NCI-H2107 treated with DMSO at 0.1 percent for 48 hours (cell line): ENCODE data around the gene MYB.
"Not testable (repeated sequence)": the region's sequence is repeated elsewhere in the genome, so short reads cannot be mapped to it uniquely, and the experiment has no call there.

ENCODE experiments used
- DNase-seq: peaks from one replicate; lab custom pipeline; 2025; ENCODE audit not compliant: unreplicated experiment; lab: John Stamatoyannopoulos, UW

MYB gene

DNA sequence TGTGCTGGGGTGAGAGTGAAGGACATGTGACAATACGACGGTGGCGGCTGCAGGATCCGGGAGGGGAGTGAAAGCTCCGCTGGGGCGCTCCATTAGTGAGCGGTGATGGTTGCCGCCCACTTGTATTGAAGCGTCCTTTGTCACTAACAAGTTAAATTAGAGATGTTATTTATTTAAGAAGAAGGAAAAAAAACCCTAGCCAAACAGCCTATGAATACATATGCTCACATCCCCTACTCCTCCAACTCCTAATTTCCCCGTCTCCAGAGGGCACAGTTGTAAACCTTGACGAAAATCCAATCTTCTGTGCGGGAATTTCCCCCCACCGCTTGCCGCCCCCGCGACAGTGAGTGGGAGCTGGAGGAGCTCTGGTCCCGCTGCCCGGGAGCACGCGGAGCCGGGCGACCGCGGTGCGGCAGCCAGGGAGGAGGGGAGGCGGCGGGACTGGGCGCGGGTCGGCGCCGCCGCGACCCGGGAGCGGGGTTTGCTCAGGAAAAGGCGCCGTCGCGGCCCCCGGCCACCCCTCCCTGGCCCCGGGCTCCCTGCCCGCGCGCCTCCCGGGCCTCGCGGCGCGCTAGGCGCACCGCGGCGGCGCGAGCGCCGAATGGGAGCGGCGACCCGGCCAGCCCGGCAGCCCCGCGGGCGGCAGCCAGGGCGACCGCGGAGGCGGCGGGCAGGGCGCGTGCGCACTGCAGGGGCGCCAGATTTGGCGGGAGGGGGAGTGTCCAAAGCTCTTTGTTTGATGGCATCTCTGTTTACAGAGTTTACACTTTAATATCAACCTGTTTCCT lies at the start of gene MYB:
Gene MYB, plus strand, starts transcription at position 767 of the 791 bp plus-strand sequence. CDS start 206 bp downstream, outside the sequence.
- DNase-seq, result peak; percentile 80

DNA sequence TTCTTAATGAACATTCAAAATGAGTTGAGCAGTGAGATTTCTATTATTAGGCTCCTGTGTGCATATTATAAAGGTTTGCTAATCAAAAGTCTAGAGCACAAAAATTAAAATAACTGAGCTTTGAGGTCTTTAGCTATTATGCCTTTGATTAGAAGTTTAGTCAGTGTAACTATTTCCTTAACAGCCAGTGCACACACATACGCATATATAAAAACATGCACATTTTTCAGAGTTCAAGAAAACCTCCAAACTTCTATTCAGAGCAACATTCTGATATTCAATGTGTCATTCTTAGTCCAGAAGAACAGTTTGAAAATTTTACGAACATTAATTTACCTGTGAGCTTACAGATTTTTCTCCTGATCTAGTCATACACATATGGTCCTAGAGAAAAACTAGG lies 48.3 kb upstream of the MYB start:
- DNase-seq, result no peak

DNA sequence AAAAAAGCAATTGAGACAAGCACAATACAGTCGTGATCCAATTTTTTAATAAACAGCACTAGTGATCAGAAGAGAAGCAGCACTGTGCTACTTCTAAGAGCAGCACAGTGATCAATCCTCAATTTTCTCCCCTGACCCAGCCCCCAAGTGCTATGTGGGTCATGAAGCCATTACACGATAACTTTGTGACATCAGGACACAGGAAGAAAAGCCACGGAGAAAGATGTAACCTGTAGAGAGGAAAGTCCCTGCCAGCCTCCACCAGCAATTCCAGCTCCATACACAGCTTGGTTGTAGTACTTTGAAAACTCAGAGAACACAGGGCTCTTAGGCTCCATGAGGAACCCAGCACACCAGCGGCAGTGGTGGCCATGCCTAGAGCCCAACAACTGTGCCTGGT lies 45.3 kb upstream of the MYB start:
- DNase-seq, result no peak

DNA sequence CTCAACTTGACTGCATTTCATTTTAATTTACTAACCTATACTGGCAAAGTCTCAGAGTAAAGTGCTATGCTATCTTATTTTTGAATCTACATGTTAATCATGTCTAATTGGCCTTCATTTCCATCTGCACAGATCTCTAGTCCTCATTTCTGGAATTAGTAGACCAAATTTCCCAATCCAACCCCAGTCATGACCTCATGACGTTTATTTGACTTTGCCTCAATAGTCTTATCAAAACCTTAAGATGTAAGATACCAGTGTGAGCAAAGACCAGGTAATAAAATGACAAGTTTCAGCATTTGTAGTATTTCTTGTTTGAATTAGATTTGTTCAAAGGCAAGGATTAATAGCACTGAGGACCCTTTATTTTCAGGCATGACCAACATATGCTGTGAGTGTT lies 43.3 kb upstream of the MYB start:
- no peak for DNase-seq

DNA sequence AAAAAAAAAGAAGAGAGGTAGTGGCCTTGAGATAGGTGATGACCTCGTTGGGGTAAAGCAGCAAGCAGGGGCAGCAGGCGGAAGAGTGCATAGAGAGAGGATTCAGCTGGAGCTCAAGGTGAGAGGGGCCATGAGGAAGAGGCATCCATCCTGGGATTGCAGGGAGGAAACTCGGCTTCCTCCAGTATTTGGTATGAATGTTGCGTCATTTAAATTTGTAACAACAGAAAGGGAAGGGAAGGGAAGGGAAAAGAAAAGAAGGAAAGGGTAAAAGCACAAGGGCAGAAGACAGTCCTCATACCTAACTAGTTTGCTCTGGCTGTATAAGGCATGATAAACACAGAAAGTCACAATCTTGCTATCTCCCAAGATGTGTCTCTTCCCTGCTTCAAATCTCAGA lies 39.9 kb upstream of the MYB start:
- no peak for DNase-seq

DNA sequence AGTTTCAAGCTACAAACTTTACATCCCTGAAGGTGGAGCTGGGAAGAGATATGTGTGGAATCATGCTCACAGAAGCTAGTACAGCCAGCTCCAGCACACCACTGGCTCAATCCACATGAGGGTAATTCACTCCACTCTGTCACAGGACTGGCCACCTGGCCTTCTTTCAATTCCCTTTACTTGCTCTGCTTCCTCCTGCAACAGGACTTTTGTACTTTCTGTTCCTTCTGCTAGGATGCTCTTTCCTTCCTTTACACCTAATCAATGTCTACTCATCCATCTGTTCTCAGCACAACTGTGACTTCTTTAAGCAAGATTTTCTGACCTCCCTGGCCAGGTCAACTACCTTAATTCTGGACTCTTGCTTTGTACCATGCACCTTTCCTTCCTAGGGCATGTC lies 39.4 kb upstream of the MYB start:
- no peak for DNase-seq

DNA sequence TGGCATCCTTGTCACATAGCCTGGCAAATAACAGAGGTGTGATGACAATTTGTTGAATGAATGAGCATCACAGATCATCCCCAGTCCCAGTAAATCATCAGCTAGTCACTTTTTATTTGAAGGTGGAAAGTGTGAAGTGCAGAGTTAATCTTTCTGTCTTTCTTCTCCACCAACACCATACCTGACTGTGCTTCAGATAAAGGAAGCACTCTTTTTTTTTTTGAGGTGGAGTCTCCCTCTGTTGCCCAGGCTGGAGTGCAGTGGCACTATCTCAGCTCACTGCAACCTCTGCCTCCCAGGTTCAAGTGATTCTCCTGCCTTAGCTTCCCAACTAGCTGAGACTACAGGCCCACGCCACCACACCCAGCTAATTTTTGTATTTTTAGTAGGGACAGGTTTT lies 38.9 kb upstream of the MYB start:
- not testable (repeated sequence) for DNase-seq

DNA sequence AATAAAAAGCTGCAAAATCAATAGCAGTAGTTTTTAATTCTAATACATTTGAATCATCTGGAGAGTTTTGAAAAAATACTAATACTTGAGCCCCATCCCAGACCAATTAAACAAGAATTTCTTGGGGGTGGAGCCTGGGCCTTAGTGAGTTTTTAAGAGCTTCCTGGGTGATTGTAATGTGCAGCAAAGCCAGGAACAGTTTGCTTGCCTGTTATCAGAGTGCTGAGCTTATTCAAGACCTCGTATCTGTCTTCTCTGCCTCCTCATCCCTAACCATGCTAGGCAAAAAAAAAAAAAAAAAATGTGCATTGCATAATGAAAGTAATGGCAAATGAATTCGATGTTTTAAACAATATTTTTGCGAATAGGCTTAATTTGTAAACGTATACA lies 36.4 kb upstream of the MYB start:
- DNase-seq, result no peak

DNA sequence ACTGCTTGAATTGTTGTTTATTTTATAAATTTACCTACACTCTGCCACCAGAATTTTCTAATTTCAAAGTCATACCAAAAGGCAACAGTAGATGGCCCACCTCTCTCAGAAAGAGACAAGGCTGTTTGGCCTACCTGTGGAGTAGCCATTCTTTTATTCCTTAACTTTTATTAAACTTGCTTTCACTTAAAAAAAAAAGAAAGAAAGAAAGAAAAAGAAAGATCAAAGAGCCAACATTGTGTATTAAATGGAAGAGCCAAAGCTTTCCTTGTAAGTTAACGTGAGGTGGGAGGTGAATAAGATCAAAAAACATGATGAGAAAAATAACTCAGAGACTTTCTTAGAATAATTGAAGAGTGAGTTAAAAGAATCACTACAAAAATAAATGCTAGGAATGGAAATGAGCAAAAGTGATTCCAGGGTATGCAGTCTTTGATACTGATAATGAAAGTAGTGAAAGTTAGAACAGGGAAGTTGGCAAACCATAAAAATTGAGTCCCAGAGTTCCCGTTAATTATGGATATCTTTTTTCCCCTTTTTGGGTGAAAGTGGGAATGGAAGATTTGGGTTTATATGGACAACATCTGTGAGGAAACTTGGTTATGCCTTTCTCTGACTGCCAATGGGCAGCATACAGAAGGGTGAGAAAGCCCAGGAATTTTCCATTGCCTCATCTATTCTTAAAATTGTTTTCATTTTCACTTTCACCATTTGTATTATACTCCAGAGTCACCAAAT lies 35.9 kb upstream of the MYB start:
- DNase-seq, result peak; percentile 15

DNA sequence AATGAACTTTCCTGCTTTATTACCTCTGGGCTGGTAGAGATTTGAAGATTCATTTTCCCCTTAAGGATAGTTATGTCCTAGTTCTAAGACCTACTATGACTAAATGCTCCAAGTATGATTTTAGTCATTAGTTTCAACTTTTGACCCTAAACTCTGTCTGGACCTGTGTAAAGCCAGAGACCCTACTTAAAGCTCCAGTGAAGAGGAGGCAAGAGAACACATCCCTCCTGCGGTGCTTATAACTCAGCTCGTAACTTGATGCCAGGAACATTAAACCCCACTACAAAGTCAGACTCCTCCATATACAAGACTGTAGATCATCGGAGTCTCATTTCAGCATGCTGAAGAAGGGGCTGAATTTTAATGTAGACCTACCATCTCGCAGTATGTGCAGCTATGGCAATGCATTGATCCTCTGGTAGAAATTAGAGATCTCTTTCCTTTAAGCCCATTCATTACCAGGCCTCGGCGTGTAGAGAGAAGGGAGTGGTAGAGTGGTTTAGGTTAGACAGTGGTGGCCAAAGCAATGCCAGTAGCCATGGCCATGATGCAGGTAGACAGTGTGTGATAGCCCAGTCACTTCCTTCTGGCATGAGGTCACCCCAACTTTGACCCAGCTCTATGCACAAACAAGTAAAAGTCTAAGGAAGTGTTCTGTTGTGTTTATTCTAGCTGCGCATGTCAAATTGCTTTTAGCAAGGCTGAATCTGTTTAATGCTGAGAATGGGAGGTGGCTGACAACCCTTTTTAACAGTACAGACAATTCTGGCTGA lies 34.8 kb upstream of the MYB start:
- peak; percentile 71 for DNase-seq

DNA sequence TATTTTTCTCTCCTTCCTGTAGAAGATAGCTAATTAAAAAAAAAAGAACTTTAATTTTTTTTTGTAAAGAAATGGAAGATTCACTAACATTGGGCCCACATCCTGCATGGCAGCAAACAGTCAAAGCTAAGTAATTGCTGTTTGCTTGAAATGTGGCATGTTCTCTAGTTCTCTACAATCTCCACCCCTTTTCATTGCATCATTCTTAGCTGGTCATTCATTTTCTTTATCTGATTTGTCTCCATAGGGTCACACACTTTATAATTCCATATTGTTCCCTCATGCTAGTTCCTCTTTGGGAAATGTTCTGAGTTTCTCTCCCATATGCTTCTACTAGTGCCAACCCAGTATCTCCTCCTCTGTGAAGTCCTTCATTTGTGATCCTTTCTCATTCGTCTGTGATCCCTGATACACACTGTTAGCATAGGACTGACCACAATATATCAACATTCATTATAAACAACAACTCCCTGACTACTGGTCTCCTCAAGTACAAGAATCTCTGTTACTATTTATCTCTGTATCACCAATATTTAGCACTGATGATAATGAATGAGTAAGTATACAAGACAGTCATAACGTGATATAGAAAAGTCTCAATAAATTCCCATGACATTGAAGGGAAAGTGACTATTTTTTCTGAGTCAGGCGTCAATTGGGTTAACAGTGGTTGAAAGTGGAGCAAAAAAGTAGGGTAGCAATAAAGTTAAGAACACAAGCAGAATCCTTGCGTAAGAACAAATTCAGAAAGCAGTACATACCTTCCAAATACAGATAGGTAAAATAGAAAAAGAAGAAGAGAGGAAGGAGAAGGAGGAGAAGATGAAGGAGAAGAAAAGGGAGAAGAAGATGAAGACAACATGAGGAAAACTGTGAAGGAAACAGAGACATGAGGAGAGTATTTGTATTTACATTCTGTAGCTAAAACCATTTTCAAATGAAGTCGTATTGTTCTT lies 33.2 kb upstream of the MYB start:
- no peak for DNase-seq

DNA sequence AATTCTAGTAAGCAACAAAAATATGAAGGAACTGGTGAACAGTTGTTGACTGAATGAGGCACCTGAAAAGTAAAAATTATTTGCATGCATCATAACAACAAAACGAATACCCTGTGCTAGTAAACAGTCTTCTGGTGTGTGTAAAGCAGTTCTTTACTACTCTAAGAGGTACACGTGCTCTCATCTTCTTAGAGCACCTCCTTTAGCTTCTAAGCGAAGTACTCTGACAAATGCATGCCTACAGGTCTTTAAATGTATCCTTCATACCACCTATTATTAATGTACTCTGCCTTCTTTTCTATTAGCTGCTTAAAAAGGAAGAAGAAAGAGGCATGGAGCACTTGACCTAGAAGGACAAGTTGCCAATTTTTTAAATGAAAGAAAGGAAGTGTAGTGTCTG lies 32.2 kb upstream of the MYB start:
- DNase-seq, result no peak

DNA sequence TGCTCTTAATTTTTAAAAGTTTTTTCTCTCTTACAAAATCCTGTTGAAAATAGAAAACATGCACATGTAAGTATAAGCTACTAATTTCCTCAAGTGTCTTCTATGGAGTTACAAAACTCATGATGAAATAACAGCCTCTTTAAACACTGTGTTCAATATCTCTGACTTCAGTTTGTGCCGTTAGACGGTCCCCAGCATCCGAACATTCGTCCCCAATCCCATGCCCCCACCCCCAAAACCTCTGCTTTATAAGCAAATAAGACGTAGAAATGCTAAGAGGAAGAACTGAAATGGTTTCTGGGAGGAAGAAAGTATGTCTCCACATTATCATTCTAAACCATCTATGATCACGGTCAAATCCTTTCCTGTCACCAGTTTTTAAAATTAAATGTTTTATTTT lies 31.7 kb upstream of the MYB start:
- DNase-seq, result no peak

DNA sequence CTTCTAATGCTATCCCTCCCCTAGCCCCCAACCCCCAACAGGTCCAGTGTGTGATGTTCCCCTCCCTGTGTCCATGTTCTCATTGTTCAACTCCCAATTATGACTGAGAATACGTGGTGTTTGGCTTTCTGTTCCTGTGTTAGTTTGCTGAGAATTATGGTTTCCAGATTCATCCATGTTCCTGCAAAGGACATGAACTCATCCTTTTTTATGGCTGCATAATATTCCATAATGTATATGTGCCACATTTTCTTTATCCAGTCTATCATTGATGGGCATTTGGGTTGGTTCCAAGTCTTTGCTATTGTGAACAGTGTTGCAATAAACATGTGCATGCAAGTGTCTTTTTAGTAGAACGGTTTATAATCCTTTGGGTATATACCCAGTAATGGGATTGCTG lies 30.6 kb upstream of the MYB start:
- not testable (repeated sequence) for DNase-seq

DNA sequence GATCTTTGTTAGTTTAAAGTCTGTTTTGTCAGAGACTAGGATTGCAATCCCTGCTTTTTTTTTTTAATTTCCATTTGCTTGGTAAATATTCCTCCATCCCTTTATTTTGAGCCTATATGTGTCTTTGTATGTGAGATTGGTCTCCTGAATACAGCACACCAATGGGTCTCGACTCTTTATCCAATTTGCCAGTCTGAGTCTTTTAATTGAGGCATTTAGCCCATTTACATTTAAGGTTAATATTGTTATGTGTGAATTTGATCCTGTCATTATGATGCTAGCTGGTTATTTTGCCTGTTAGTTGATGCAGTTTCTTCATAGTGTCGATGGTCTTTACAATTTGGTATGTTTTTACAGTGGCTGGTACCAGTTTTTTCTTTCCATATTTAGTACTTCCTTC lies 27.0 kb upstream of the MYB start:
- DNase-seq, result not testable (repeated sequence)

DNA sequence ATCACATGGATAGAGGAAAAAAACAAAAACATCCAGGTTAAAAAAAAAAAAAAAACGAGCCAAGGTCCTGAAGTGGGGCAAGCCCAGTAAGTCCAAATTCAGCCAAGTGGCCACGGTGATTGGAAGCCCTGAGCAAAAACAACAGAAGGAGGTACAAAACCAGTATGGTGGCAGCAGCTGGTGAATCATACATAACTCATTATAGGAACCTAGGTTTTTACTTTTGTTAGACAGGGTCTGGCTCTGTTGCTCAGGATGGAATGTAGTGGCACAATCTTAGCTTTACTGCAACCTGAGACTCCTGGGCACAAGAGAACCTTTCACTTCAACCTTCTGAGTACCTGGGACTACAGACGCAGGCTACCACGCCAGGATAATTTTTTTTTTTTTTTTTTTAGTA lies 22.7 kb upstream of the MYB start:
- DNase-seq, result no peak

DNA sequence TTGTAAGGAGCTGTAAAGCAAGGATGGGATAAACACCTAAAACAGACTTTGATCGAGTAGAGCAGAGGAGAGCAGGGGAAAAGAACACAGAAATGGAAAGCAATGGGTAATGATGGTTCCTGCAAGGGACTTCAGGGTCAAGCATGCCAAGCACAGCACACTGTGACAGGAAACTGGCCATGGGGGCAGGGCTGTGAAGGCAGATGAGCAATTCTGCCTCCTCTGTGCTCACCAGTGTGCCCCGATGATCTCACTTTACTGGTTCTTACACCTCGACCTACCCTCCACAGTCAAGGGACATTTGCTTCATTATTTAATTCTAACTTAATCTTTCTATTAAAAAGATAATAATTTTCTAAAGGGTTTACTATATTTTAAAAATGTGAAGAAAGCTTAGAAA lies 21.6 kb upstream of the MYB start:
- DNase-seq, result no peak

DNA sequence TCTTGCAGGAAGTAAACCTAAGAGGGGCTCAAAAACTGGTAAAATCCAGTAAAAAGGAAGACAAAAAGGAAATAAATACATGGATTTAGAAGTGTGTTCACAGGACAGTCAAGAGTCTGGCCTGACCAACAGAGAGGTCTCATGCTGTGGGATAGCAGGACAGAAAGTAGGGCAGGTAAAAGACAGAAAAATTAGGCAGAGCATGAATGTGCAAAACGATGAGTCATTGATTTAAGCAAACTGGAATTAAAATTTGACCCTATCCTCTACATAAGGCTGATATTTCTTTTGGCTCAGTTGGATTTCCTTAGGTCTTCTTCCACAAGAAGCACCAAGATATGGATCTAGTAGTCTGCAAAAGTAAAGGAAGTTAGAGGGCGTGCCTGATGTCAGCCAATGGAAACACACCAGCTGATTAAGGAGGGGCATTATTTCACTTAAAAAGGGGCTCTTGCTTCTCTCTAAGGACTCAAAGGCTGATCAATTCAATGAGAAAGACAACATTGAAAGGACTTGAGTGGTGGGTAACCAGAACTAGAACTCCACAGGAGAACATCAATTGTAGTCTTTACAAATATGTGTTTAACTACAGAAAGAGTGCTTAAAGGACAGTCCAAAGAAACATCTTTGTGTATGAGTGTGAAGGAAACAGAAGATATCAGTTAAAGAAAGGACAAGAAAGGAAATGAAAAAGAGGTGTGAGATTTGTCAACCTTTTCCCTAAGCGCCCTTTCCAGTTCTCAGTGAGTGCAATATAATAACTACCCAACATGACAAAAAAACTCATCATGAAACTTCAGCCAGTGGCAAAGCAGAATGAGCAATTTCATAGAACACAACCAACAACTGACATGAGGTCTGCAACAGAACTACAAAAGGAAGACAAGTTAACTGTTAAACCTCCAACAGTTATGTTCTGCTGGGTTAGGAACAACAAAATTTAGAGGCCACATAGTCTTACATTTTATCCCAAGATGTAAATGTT lies 19.4 kb upstream of the MYB start:
- DNase-seq, result no peak

DNA sequence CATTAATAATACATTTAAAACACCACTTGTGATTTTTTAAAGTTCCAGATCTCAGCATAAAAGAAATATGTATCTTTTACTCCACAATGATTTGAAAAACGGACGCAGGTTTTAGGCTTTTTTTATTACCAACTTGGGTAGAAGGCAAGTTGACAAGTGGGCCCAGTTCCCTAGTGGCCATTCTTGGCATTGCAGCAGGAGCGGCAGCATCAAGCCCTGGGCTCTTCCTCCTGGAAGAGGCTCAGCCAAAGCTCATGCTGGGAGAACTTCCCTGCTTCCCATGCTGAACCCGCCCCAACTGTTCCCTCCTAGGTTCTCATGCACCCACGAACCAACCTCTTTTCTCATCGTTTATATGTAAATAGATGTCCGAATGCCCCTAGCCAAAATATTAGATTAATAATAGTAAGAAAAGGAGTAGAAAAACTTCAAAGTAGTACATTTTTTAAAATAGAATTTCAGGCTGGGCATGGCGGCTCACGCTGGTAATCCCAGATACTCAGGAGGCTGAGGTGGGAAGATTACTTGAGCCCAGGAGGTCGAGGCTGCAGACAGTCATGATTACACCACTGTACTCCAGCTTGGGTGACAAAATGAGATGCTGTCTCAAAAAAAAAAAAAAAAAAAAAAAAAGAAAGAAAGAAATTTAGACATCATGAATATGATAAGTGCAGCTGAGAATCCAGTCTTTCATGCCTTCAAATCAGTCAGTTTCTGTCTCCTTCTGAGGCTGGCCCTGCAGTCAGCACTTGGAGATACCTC lies 18.2 kb upstream of the MYB start:
- no peak for DNase-seq
